SK-N-SH treated with all-trans-retinoic acid at 6 μM for 48 hours (cell line): Measurements from ENCODE around the gene BICC1.

Source experiments
- ATAC-seq: fragments of 200-7000 bp; cut with Tn5 transposase; 3 replicates; pipeline ENCODE4 v1.9.1; 2020; ENCODE audit warnings: mild to moderate bottlenecking, moderate library complexity
- ARNTL ChIP-seq: fragments of 450-650 bp; formaldehyde crosslinking; IDR thresholded peaks from 2 replicates; pipeline ENCODE4 v1.5.0; 2020; ENCODE audit warnings: low read depth, mild to moderate bottlenecking, moderate library complexity, borderline replicate concordance
- BACH2 ChIP-seq: fragments of 250-450 bp; sonication (Bioruptor Pico); IDR thresholded peaks from 2 replicates; pipeline ENCODE4 v1.9.0; 2021; ENCODE audit warnings: mild to moderate bottlenecking, borderline replicate concordance
- CREB5 ChIP-seq: fragments of 250-450 bp; sonication (Bioruptor Pico); IDR thresholded peaks from 2 replicates; pipeline ENCODE4 v1.5.1; 2020; ENCODE audit warnings: low read depth, mild to moderate bottlenecking, moderate library complexity
- CSDC2 ChIP-seq: fragments of 250-450 bp; sonication (Bioruptor Pico); IDR thresholded peaks from 2 replicates; pipeline ENCODE4 v1.5.0; 2020; ENCODE audit warnings: mild to moderate bottlenecking, moderate library complexity
- ESRRG ChIP-seq: fragments of 250-450 bp; sonication (Bioruptor Pico); IDR thresholded peaks from 2 replicates; pipeline ENCODE4 v1.6.1; 2021; ENCODE audit warnings: mild to moderate bottlenecking
- GLIS3 ChIP-seq: fragments of 250-450 bp; sonication (Bioruptor Pico); IDR thresholded peaks from 2 replicates; pipeline ENCODE4 v1.5.0; 2020; ENCODE audit warnings: mild to moderate bottlenecking, moderate library complexity
- ISL1 ChIP-seq: fragments of 250-450 bp; sonication (Bioruptor Pico); IDR thresholded peaks from 2 replicates; pipeline ENCODE4 v2.1.2; 2022; ENCODE audit warnings: mild to moderate bottlenecking, moderate library complexity
- OSR1 ChIP-seq: fragments of 250-450 bp; sonication (Bioruptor Pico); IDR thresholded peaks from 2 replicates; pipeline ENCODE4 v1.8.0; 2022; ENCODE audit warnings: moderate library complexity, mild to moderate bottlenecking, inconsistent platforms
- PATZ1 ChIP-seq: fragments of 250-450 bp; sonication (Bioruptor Pico); IDR thresholded peaks from 2 replicates; pipeline ENCODE4 v1.8.0; 2020; ENCODE audit warnings: mild to moderate bottlenecking, moderate library complexity, borderline replicate concordance
- POU6F1 ChIP-seq: fragments of 250-450 bp; sonication (Bioruptor Pico); IDR thresholded peaks from 2 replicates; pipeline ENCODE4 v1.8.0; 2021; ENCODE audit warnings: low read depth, mild to moderate bottlenecking, moderate library complexity, borderline replicate concordance
- PPARA ChIP-seq: fragments of 250-450 bp; sonication (Bioruptor Pico); IDR thresholded peaks from 2 replicates; pipeline ENCODE4 v1.5.0; 2020; ENCODE audit warnings: mild to moderate bottlenecking, borderline replicate concordance
- RARB ChIP-seq: fragments of 250-450 bp; sonication (Bioruptor Pico); IDR thresholded peaks from 2 replicates; pipeline ENCODE4 v1.8.0; 2021; ENCODE audit warnings: mild to moderate bottlenecking, moderate library complexity
- SNAI2 ChIP-seq: fragments of 250-450 bp; sonication (Bioruptor Pico); IDR thresholded peaks from 2 replicates; pipeline ENCODE4 v1.5.0; 2020; ENCODE audit warnings: mild to moderate bottlenecking, moderate library complexity
- TCF4 ChIP-seq: fragments of 250-450 bp; sonication (Bioruptor Pico); IDR thresholded peaks from 2 replicates; pipeline ENCODE4 v1.8.0; 2021; ENCODE audit warnings: mild to moderate bottlenecking, moderate library complexity, borderline replicate concordance
- TOX ChIP-seq: fragments of 250-450 bp; sonication (Bioruptor Pico); IDR thresholded peaks from 2 replicates; pipeline ENCODE4 v1.8.0; 2021; ENCODE audit warnings: mild to moderate bottlenecking, moderate library complexity, borderline replicate concordance
- TSHZ2 ChIP-seq: fragments of 250-450 bp; sonication (Bioruptor Pico); IDR thresholded peaks from 2 replicates; pipeline ENCODE4 v1.5.0; 2020; ENCODE audit warnings: mild to moderate bottlenecking, moderate library complexity
- ZC3H10 ChIP-seq: fragments of 250-450 bp; sonication (Bioruptor Pico); IDR thresholded peaks from 2 replicates; pipeline ENCODE4 v1.5.1; 2021; ENCODE audit warnings: mild to moderate bottlenecking, moderate library complexity
- ZFP3 ChIP-seq: fragments of 250-450 bp; sonication (Bioruptor Pico); IDR thresholded peaks from 2 replicates; pipeline ENCODE4 v1.5.0; 2020; ENCODE audit warnings: mild to moderate bottlenecking, moderate library complexity
- ZFP30 ChIP-seq: fragments of 450-650 bp; formaldehyde crosslinking; IDR thresholded peaks from 2 replicates; pipeline ENCODE4 v1.5.0; 2022; ENCODE audit warnings: mild to moderate bottlenecking, moderate library complexity
- ZNF565 ChIP-seq: fragments of 450-650 bp; formaldehyde crosslinking; conservative IDR thresholded peaks from 2 replicates; pipeline ENCODE4 v1.5.0; 2020; ENCODE audit warnings: low read depth, mild to moderate bottlenecking, moderate library complexity
- ZNF8 ChIP-seq: fragments of 450-650 bp; formaldehyde crosslinking; IDR thresholded peaks from 2 replicates; pipeline ENCODE4 v1.5.0; 2020; ENCODE audit warnings: mild to moderate bottlenecking, moderate library complexity

BICC1 gene

GRCh38 chr10:58665361-58665760 lies 152.7 kb downstream of the BICC1 start:
- ATAC-seq, result no peak
- TF ChIP-seq GLIS3 (CRISPR knock-in tag) (no peak), ZNF8 (no peak), PPARA (no peak), PATZ1 (CRISPR knock-in tag) (no peak), ARNTL (no peak), ZC3H10 (no peak), TOX (no peak), ZFP30 (CRISPR knock-in tag) (no peak), TSHZ2 (CRISPR knock-in tag) (no peak), CREB5 (CRISPR knock-in tag) (no peak), BACH2 (no peak), CSDC2 (no peak), SNAI2 (CRISPR knock-in tag) (no peak), RARB (no peak), ZNF565 (CRISPR knock-in tag) (no peak), ISL1 (CRISPR knock-in tag) (no peak)
- TF ChIP-seq, all 23 proteins: peak for 0

- no peak for ATAC-seq
- TF ChIP-seq POU6F1 (CRISPR knock-in tag) (no peak), ZFP3 (CRISPR knock-in tag) (no peak), ZNF8 (no peak), CSDC2 (no peak), TCF4 (CRISPR knock-in tag) (no peak), RARB (no peak), OSR1 (CRISPR knock-in tag) (no peak), TSHZ2 (CRISPR knock-in tag) (no peak)
Measured at GRCh38 chr10:58666024-58666423, 153.4 kb downstream of the BICC1 start.

- TF ChIP-seq TCF4 (CRISPR knock-in tag) (peak; percentile 65), ZNF8 (no peak), TSHZ2 (CRISPR knock-in tag) (peak; percentile 57; the same call in 1 of the 2 replicates), ESRRG (CRISPR knock-in tag) (no peak), TOX (no peak), PATZ1 (CRISPR knock-in tag) (no peak), CREB5 (CRISPR knock-in tag) (0 out of 2 replicates have a peak, but pooled peaks have one; percentile 42), ISL1 (CRISPR knock-in tag) (peak; percentile 74)
- ATAC-seq, result no peak
Measured at GRCh38 chr10:58667658-58668310, 155.1 kb downstream of the BICC1 start.
